Kidney (tissue), 14 donors: Measurements from ENCODE around the gene NKIRAS2. TPM values are rescaled to one million over a fixed set of nuclear protein-coding genes. Genes with fewer than 3 reads are reported as not detected.
A peak's percentile ranks its signal among the peaks of the same experiment; 100 is the strongest.

ENCODE experiments used
- DNase-seq, 5 donors: peaks; one replicate each; pipeline ENCODE4 v3.0.0-alpha.2; 2013 to 2020
- FAIRE-seq: peaks from 2 replicates; lab custom pipeline; 2012; peaks lifted over from hg19 to GRCh38; lab: Jason Lieb, UNC
- H3K27ac ChIP-seq, 2 donors: one replicate each; pipeline ENCODE4 v1.7.0; 2013; ENCODE audit warnings: low read depth in 2 of 2, low read length in 2 of 2, inconsistent platforms in 1 of 2
- H3K27me3 ChIP-seq: one replicate; pipeline ENCODE4 v1.7.1; 2013; ENCODE audit warnings: low read length, inconsistent platforms; ENCODE audit not compliant: control insufficient read depth, insufficient read depth
- H3K36me3 ChIP-seq, 3 donors: one replicate each; pipeline versions ENCODE4 v1.7.0 to v1.7.1; 2013; ENCODE audit warnings: low read length in 3 of 3, control low read depth in 1 of 3, inconsistent platforms in 1 of 3; ENCODE audit not compliant: insufficient read depth in 3 of 3, control insufficient read depth in 2 of 3
- H3K4me1 ChIP-seq, 3 donors: one replicate each; pipeline versions ENCODE4 v1.7.0 to v1.7.1; 2013; ENCODE audit warnings: low read length in 3 of 3, inconsistent platforms in 1 of 3, low read depth in 1 of 3; ENCODE audit not compliant: control insufficient read depth in 2 of 3, insufficient read depth in 2 of 3
- H3K4me3 ChIP-seq, 3 donors: one replicate each; pipeline versions ENCODE4 v1.7.0 to v1.8.1; 2013; ENCODE audit warnings: low read length in 3 of 3, control low read depth in 1 of 3, inconsistent platforms in 1 of 3
- H3K9ac ChIP-seq, 3 donors: one replicate each; pipeline versions ENCODE4 v1.7.0 to v1.7.1; 2013; ENCODE audit warnings: low read length in 3 of 3, control low read depth in 1 of 3, inconsistent platforms in 1 of 3
- H3K9me3 ChIP-seq, 3 donors: one replicate each; pipeline versions ENCODE4 v1.7.0 to v1.7.1; 2013; ENCODE audit warnings: low read length in 3 of 3, control low read depth in 1 of 3, inconsistent platforms in 1 of 3; ENCODE audit not compliant: control insufficient read depth in 2 of 3, insufficient read depth in 1 of 3
- intact Hi-C: fragments of 100-400 bp; cut with DNase I; formaldehyde crosslinking; loops from one replicate; pipeline ENCODE4 v1.11.1; 2022
- polyA plus RNA-seq: library from polyadenylated mRNA; stranded (reverse); fragments of 350-450 nt; fragmentation: Illumina TruSeq; extraction: RNeasy Lipid Tissue Mini Kit (QIAGEN cat#74804); gene quantifications from one replicate; pipeline ENCODE4 v1.2.3, GENCODE V29; 2014; ENCODE audit warnings: low read depth, low replicate concordance; ENCODE audit not compliant: insufficient read depth
- total RNA-seq: library from RNA; stranded (reverse); fragmentation: NEBNext Ultra II Directional; extraction: Animal tissue kit (Norgen Biotek cat#: 25700); gene quantifications from one replicate; pipeline ENCODE4 v1.2.1, GENCODE V29; 2021
- TF ChIP-seq, protein P1 (sequence below): IDR thresholded peaks from 3 replicates; pipeline ENCODE4 v1.5.1; 2012; ENCODE audit warnings: mild to moderate bottlenecking, moderate library complexity, borderline replicate concordance; ENCODE audit not compliant: insufficient read depth; ENCODE audit errors: extremely low read depth
- donor health status: control.
- donor health status: control.
- donor health status: control.
- donor health status: control.
- donor health status: control.
- donor health status: DM: yes; HTN: yes; CAD: no.
- donor health status: Normal renal cell carcinoma (clear cell type).

NKIRAS2 gene
- total and polyA plus RNA-seq, 2 donors from 2014 or later = 21.2 to 26.8 TPM

GRCh38 chr17:41971721-41972523, 48.0 kb upstream of the NKIRAS2 start:
- H3K9me3 ChIP-seq = no peaks in the 10 kb centered on the region
- intact Hi-C loops = no loop called here
- peak in 1 of 5 donors; percentile 47 for DNase-seq
- no peaks in the 10 kb centered on the region for H3K27me3 ChIP-seq
- peak overlapping the region; percentile 10 to 81 for H3K27ac ChIP-seq
- H3K9ac ChIP-seq = no peak overlapping the region
- H3K36me3 ChIP-seq = peaks cover 4 to 30% (median 9%) of the 10 kb centered on the region in 3 donors
- TF ChIP-seq, protein P1, sequence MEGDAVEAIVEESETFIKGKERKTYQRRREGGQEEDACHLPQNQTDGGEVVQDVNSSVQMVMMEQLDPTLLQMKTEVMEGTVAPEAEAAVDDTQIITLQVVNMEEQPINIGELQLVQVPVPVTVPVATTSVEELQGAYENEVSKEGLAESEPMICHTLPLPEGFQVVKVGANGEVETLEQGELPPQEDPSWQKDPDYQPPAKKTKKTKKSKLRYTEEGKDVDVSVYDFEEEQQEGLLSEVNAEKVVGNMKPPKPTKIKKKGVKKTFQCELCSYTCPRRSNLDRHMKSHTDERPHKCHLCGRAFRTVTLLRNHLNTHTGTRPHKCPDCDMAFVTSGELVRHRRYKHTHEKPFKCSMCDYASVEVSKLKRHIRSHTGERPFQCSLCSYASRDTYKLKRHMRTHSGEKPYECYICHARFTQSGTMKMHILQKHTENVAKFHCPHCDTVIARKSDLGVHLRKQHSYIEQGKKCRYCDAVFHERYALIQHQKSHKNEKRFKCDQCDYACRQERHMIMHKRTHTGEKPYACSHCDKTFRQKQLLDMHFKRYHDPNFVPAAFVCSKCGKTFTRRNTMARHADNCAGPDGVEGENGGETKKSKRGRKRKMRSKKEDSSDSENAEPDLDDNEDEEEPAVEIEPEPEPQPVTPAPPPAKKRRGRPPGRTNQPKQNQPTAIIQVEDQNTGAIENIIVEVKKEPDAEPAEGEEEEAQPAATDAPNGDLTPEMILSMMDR = no peak
- peak overlapping the region in 1 of 3 donors; percentile 13 for H3K4me3 ChIP-seq
- H3K4me1 ChIP-seq = peaks cover 0 to 62% (median 52%) of the 10 kb centered on the region in 3 donors
- no peak for FAIRE-seq

DNA sequence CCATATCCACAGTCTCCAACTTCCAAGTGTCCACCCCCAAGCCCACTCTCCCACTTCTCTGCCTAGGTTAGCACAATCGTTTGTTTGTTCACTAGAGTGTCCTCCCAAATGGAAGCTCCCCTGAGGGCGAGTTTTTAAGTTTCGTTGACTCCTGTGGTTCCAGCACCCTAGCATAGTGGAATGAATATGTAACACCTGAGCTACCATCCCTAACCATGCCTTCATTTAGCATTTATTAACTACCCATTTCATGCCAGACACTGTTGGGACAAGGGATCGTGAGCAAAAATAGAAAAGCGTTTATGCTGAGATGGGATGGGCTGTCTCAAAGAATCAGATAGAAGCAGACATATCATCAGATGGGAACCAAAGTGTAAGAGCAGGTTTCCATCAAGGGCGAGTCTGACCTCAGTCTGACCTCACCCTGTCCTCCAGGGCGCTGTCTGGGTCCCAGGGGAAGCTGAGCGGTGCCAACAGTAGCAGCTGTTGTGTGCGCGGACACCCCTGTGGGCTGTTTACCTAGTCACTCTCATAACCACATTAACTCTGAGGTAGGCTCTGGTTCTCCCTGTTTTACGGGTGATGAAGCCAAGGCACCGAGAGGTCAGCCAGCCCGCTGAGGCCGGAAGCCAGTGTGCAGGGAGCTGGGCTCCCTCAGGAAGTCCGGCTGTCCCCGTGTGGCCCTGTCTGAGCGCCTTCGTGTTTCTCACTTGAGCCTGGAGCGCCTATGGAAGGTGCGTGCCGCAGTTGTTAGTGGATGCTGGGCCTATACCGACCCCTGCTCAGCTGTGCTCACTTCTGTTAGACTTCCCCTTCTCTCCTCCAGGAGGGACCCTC, 47.1 kb upstream of the NKIRAS2 start:
- H3K27me3 ChIP-seq = no peaks in the 10 kb centered on the region
- peaks cover 0 to 58% (median 56%) of the 10 kb centered on the region in 3 donors for H3K4me1 ChIP-seq
- TF ChIP-seq, protein P1 = no peak
- intact Hi-C loops = no loop called here
- DNase-seq = peak; percentile 39 to 90 (median 54)
- no peak for FAIRE-seq
- no peaks in the 10 kb centered on the region for H3K9me3 ChIP-seq
- H3K4me3 ChIP-seq = peak overlapping the region in 2 of 3 donors; percentile 13 to 30
- peak overlapping the region; percentile 72 to 81 for H3K27ac ChIP-seq
- peaks cover 4 to 35% (median 9%) of the 10 kb centered on the region in 3 donors for H3K36me3 ChIP-seq
- H3K9ac ChIP-seq = peak overlapping the region in 1 of 3 donors; percentile 38

DNA sequence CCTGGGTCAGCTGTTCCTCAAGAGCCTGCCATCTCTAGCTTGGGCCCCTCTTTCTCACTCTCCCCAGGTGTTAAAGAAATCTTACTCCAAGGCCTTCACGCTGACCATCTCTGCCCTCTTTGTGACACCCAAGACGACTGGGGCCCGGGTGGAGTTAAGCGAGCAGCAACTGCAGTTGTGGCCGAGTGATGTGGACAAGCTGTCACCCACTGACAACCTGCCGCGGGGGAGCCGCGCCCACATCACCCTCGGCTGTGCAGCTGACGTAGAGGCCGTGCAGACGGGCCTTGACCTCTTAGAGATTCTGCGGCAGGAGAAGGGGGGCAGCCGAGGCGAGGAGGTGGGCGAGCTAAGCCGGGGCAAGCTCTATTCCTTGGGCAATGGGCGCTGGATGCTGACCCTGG, 46.5 kb upstream of the NKIRAS2 start:
- H3K9me3 ChIP-seq = no peaks in the 10 kb centered on the region
- H3K4me1 ChIP-seq = peaks cover 0 to 57% (median 55%) of the 10 kb centered on the region in 3 donors
- TF ChIP-seq, protein P1 = no peak
- DNase-seq (peak in 4 of 5 donors; percentile 31 to 81 (median 42)), FAIRE-seq (no peak)
- no peaks in the 10 kb centered on the region for H3K27me3 ChIP-seq
- peak overlapping the region in 1 of 3 donors; percentile 12 for H3K4me3 ChIP-seq
- H3K36me3 ChIP-seq = peaks cover 4 to 34% (median 11%) of the 10 kb centered on the region in 3 donors
- H3K9ac ChIP-seq = peak overlapping the region in 1 of 3 donors; percentile 38
- intact Hi-C loops = no loop called here
- H3K27ac ChIP-seq = peak overlapping the region; percentile 72 to 81
